Tibial nerve (tissue), 4 donors: ENCODE measurements around the gene PITPNM1. TPM values are rescaled to one million over a fixed set of nuclear protein-coding genes. Genes with fewer than 3 reads are reported as not detected.

ENCODE experiments used
- DNase-seq, 2 donors: peaks; one replicate each; pipeline ENCODE4 v3.0.0-alpha.2; 2019; ENCODE audit warnings: low spot score in 2 of 2
- H3K27ac ChIP-seq, 4 donors: fragments of 200-600 bp; sonication (generic) in 3 of 4; one replicate each; pipeline ENCODE4 v1.5.1; 2017 to 2019; ENCODE audit warnings: mild to moderate bottlenecking in 1 of 4
- H3K27me3 ChIP-seq, 2 donors: fragments of 200-600 bp; sonication (generic) in 1 of 2; one replicate each; pipeline versions ENCODE4 v1.5.1 to v1.6.0; 2017 to 2019
- H3K36me3 ChIP-seq, 3 donors: fragments of 200-600 bp; sonication (generic); one replicate each; pipeline ENCODE4 v1.5.1; 2018 to 2019
- H3K4me1 ChIP-seq, 4 donors: fragments of 200-600 bp; sonication (generic) in 3 of 4; one replicate each; pipeline ENCODE4 v1.5.1; 2017 to 2019
- H3K4me3 ChIP-seq, 4 donors: fragments of 200-600 bp; sonication (generic) in 3 of 4; one replicate each; pipeline ENCODE4 v1.5.1; 2017 to 2019; ENCODE audit warnings: mild to moderate bottlenecking in 1 of 4, moderate library complexity in 1 of 4
- H3K9me3 ChIP-seq, 4 donors: fragments of 200-600 bp; sonication (generic) in 3 of 4; one replicate each; pipeline ENCODE4 v1.5.1; 2017 to 2019
- EP300 ChIP-seq, 2 donors: sonication (generic); formaldehyde crosslinking; IDR thresholded peaks; one replicate each; pipeline ENCODE4 v1.6.1; 2017; ENCODE audit warnings: antibody characterized with exemption in 2 of 2, mild to moderate bottlenecking in 1 of 2
- POLR2A ChIP-seq, 2 donors: fragments of 450-650 bp; IDR thresholded peaks; one replicate each; pipeline ENCODE4 v1.6.1; 2017; ENCODE audit warnings: antibody characterized with exemption in 2 of 2, mild to moderate bottlenecking in 2 of 2, moderate library complexity in 2 of 2
- WGBS, 2 donors: methylation state at CpG; one replicate each; pipeline ENCODE4 v1.1.5; 2018; 5-methylcytosine and 5-hydroxymethylcytosine counted together
- total RNA-seq, 4 donors: library from RNA; depleted of rRNA; stranded (reverse); fragments of >200 nt; gene quantifications; one replicate each; pipeline ENCODE4 v1.1.0, GENCODE V29; 2016
- TF ChIP-seq, protein P1 (sequence below), 5 experiments: fragments of 200-600 bp in 3 of 5; fragments of 450-650 bp in 2 of 5; sonication (generic) in 3 of 5; IDR thresholded peaks; one replicate each; pipeline ENCODE4 v1.5.1; 2016 to 2019; ENCODE audit warnings: antibody characterized with exemption in 5 of 5, mild to moderate bottlenecking in 3 of 5, moderate library complexity in 2 of 5

The PITPNM1 gene
- total RNA-seq, 4 donors from 2014 or later = 22.8 to 69.6 (median 38.6) TPM

DNA sequence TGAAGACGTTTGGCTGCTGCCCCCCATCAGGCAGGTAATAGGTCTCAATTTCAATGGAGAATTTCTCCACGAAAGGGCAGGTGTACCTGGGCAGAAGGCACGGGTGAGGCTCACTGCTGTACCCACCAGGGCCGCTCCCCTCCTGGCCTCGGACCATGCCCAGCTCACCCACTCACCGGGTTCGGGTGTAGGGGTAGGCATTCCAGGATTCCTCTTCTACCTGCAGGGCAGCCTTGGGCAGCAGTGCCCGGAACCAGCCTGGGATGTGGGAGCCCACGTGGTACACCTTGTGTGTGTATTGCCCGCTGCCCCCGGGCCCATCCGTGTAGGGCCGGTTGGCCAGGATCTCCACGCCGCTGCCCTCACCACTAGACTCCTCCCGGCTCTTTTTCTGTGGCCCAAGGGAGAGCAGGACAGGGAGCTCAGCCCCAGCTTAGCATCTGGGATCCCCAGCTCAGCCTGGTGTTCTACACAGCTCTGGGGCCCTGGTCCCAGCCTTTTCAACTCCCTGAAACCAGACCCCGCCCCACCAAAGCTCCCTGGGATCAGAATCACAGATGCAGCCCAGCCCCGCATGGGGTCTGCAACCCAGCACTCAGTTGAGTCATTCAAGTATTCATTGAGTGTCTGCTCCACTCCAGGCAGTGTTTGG lies 2.7 kb downstream of the PITPNM1 start:
- DNase-seq = no peak
- no peak overlapping the region for H3K4me3 ChIP-seq
- WGBS, 2 donors = 96 to 97% methylated on average over 13 to 17 of the region's 18 CpGs
- no peaks in the 10 kb centered on the region for H3K27me3 ChIP-seq
- H3K9me3 ChIP-seq = no peaks in the 10 kb centered on the region
- no peak overlapping the region for H3K27ac ChIP-seq
- no peak for TF ChIP-seq POLR2A (IDR thresholded peaks at IDR 0.05)
- TF ChIP-seq, protein P1, sequence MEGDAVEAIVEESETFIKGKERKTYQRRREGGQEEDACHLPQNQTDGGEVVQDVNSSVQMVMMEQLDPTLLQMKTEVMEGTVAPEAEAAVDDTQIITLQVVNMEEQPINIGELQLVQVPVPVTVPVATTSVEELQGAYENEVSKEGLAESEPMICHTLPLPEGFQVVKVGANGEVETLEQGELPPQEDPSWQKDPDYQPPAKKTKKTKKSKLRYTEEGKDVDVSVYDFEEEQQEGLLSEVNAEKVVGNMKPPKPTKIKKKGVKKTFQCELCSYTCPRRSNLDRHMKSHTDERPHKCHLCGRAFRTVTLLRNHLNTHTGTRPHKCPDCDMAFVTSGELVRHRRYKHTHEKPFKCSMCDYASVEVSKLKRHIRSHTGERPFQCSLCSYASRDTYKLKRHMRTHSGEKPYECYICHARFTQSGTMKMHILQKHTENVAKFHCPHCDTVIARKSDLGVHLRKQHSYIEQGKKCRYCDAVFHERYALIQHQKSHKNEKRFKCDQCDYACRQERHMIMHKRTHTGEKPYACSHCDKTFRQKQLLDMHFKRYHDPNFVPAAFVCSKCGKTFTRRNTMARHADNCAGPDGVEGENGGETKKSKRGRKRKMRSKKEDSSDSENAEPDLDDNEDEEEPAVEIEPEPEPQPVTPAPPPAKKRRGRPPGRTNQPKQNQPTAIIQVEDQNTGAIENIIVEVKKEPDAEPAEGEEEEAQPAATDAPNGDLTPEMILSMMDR (IDR thresholded peaks at IDR 0.05) = no peak
- TF ChIP-seq EP300 (IDR thresholded peaks at IDR 0.05) = no peak
- H3K4me1 ChIP-seq = peaks cover 0 to 46% (median 29%) of the 10 kb centered on the region in 4 donors
- peaks cover 0 to 49% (median 16%) of the 10 kb centered on the region in 3 donors for H3K36me3 ChIP-seq

DNA sequence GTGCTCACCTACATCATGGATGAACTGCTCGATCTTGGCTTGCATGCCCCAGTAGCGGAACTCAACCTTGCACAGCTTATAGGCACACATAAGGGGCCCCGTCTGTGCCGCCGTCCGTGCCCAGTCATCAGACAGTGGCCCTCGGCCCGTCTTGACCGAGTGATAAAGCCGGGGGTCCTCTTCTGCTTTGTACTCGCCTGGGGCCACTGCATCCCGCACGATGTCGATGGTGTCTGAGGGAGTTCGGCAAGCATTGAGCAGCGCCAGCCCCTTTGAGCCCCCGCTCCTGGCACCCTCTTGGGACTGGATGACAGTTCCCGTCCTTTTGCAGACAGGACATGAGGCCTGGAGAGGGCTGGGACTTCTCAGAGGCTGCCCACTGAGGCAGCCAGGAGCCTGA lies 3.3 kb downstream of the PITPNM1 start:
- WGBS, 2 donors = 97 to 99% methylated on average over 9 to 18 of the region's 18 CpGs
- TF ChIP-seq, protein P1 (IDR thresholded peaks at IDR 0.05) = no peak
- TF ChIP-seq EP300 (IDR thresholded peaks at IDR 0.05) = no peak
- no peak for TF ChIP-seq POLR2A (IDR thresholded peaks at IDR 0.05)

DNA sequence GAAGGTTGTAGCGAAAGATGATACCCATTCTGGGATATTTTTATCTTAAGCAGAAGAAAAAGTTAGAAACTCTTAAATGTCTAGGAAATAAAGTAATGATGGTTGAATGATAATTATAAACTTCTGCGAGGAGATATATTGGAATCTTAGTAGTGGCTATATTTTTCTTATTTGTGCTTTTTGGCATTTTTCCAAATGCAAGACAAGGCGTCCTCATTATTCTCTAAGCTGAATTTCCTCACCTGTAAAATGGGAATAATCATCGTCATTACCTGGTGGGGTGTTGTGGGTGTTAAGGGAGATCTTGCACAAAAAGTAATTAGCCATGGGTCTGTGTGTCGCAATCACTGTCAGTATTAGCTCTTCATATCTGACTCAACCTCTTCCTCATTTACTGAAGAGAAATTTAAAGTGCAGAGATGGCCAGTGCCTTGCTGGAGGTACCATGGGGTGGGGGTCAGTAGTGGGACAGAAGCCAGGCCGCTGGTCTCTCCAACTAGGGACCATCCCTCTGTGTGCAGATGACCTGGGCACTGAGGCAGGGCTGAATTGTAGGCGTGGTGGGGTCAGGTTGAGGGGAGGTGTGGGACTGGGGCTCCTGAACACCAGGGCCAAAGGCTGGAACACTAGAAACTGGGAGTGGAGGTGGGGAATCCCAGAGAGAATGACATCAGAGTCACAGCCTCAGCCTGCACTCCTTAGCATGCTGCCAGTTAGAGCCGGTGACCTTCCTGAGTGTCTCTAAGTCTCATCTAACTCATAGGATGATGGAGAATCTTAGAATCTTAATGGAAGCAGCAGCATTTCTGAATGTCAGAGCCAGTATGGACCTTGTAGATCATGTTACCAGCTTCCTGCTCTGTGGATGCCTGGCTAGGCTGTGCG lies 4.1 kb downstream of the PITPNM1 start:
- Histone ChIP-seq H3K27me3 (no peaks in the 10 kb centered on the region), H3K27ac (no peak overlapping the region), H3K36me3 (peaks cover 0 to 61% (median 16%) of the 10 kb centered on the region in 3 donors), H3K4me1 (peaks cover 0 to 32% (median 15%) of the 10 kb centered on the region in 4 donors), H3K4me3 (no peak overlapping the region), H3K9me3 (no peaks in the 10 kb centered on the region)
- WGBS, 2 donors = 92% methylated on average over 9 of the region's 9 CpGs
- no peak for TF ChIP-seq EP300 (IDR thresholded peaks at IDR 0.05)
- TF ChIP-seq, protein P1 (IDR thresholded peaks at IDR 0.05) = no peak
- TF ChIP-seq POLR2A (IDR thresholded peaks at IDR 0.05) = no peak
- DNase-seq = no peak

More for the DNA sequence above, 3.3 kb downstream of the PITPNM1 start:
- H3K9me3 ChIP-seq = no peaks in the 10 kb centered on the region
- no peak for DNase-seq
- no peak overlapping the region for H3K27ac ChIP-seq
- H3K27me3 ChIP-seq = no peaks in the 10 kb centered on the region
- H3K4me1 ChIP-seq = peaks cover 0 to 40% (median 23%) of the 10 kb centered on the region in 4 donors
- H3K4me3 ChIP-seq = no peak overlapping the region
- H3K36me3 ChIP-seq = peaks cover 0 to 55% (median 16%) of the 10 kb centered on the region in 3 donors

DNA sequence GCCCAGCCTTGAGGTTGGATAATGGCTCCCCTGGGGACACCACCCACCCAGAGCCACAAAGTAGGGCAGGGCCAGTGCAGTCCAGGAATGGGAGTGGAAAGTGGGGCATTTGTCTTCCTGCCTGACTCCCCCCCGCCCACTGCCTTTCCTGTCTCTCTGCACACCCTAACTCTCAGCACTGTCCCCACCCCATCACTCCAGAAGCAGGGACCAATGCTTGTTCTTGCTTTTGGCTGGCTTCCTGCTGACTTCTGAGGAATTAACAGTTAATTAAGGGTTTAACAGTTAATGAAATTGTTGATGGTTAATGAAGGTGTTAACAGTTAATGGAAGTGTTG lies 4.7 kb downstream of the PITPNM1 start:
- Histone ChIP-seq H3K27me3 (no peaks in the 10 kb centered on the region), H3K4me1 (peaks cover 0 to 26% (median 9%) of the 10 kb centered on the region in 4 donors), H3K4me3 (no peak overlapping the region), H3K36me3 (peaks cover 0 to 67% (median 16%) of the 10 kb centered on the region in 3 donors), H3K27ac (no peak overlapping the region), H3K9me3 (no peaks in the 10 kb centered on the region)
- no peak for DNase-seq
- TF ChIP-seq EP300 (IDR thresholded peaks at IDR 0.05) = no peak
- TF ChIP-seq, protein P1 (IDR thresholded peaks at IDR 0.05) = no peak
- no peak for TF ChIP-seq POLR2A (IDR thresholded peaks at IDR 0.05)
- whole genome bisulfite sequencing, 2 donors = 88 to 96% methylated on average over 1 of the region's 1 CpG
